ENCODE results near the gene TTC21A. TPM values are rescaled to one million over a fixed set of nuclear protein-coding genes. Genes with fewer than 3 reads are reported as not detected.

The TTC21A gene
- total RNA-seq, 2 experiments from 2014 or later = 1.9 to 8.3 TPM

DNA sequence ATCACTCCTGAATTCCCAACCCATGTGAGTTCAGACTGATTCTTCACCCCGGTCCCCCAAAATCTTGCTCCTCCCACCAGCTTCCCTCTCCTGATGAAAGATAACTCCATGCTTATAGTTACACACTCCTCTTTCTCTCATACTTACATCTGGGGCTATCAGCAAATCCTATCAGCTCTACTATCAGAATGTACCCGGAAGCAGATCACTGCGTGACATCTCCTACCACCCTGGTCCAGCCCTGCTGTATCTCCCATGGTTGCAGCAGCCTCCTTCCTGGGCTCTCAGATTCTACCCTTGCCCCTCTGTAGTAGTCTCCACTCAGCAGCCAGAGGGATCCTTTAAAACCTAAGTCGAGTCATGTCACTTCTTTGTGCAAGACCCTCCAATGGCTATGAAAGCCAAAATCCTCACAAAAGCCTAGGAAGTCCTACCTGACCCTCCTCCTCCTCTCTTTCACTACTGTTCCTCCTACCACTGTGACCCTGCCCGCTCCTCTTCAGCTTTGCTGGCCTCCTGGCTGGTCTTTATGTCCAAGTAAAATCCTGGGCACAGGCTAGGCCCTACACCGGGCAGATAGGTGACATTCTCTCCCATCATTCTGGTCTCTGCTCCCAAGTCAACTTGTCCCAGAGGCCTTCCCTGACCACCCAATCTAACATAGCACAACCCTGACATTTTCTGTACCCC lies 68.7 kb downstream of the TTC21A start:
- H3K4me1 Mint-ChIP-seq = peaks cover 42% of the 10 kb centered on the region
- peaks cover 8% of the 10 kb centered on the region for H3K36me3 Mint-ChIP-seq
- ATAC-seq (no peak), DNase-seq (no peak)
- CTCF ChIA-PET = interaction anchor here (0.8 to 3.1 kb wide), 6 partner anchors 10 to 115 kb away, joined by 3 to 11 read pairs (median 4); no protein-coding TSS in a partner anchor
- H3K4me3 Mint-ChIP-seq = no peak overlapping the region
- H3K27me3 Mint-ChIP-seq = peaks cover 3% of the 10 kb centered on the region
- no peak overlapping the region for H3K27ac Mint-ChIP-seq
- peaks cover 2% of the 10 kb centered on the region for H3K9me3 Mint-ChIP-seq (ENCODE audit: low read depth)

DNA sequence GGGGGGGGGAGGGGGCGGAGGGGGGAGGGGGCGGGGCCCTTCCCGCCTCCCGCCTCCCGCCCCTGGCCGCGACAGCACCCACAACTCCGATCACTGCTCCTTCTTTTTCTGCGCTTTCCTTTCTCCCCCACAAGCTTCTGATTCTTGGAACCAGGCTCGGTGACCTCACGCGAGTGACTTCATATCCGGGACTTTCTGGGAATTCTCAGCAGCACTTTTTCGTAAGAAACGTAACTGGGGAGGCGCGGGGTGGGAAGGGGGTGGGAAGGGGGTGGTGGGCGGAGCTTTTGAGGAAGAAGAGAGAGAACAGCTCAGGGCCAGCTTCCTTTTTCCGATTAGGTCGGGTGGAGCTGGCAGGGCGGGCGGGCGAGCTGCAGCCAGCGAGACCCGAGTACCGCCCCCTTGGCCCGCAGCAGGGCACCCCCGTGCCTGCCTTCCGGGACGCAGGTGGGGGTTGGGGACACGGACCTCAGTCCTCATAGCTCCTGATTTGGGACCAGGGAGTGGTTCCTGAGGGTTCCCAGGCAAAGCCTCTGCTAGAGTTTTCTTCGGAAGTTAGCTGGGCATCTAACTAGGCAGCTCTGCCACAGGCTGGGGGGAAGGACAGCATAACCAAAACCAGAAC lies 70.3 kb downstream of the TTC21A start:
- Mint-ChIP-seq H3K27me3 (no peaks in the 10 kb centered on the region), H3K27ac (peak overlapping the region; percentile 75), H3K9me3 (ENCODE audit: low read depth) (peaks cover 2% of the 10 kb centered on the region), H3K4me3 (peak overlapping the region; percentile 67), H3K4me1 (peaks cover 44% of the 10 kb centered on the region), H3K36me3 (peaks cover 8% of the 10 kb centered on the region)
- CTCF ChIA-PET = interaction anchor here (0.6 to 3.7 kb wide), 7 partner anchors 10 to 114 kb away, joined by 3 to 26 read pairs (median 3); no protein-coding TSS in a partner anchor
- peak; percentile 54 for ATAC-seq
- peak; percentile 83 for DNase-seq

DNA sequence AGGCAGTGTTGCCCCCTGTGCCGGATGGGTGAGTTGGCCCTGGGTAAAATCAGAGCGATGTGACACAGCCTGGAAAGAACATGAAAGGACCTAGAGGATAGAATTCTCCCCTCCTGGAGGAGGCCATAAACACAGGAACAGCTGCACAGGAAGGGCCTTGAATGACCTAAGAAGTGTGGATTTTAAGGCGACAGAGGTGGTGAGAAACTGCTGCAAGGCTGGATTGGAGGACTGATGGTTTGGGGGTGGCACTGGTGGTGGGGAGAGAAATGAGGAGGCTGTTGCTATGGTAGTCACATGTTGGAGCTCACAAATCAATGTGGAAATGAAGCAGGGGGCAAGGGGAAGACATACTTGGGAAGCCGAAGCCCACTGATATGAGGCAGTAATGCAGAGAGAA lies 71.1 kb downstream of the TTC21A start:
- peaks cover 2% of the 10 kb centered on the region for H3K9me3 Mint-ChIP-seq (ENCODE audit: low read depth)
- H3K27ac Mint-ChIP-seq = peak overlapping the region; percentile 68
- no peaks in the 10 kb centered on the region for H3K27me3 Mint-ChIP-seq
- CTCF ChIA-PET = interaction anchor here (0.9 to 3.7 kb wide), 7 partner anchors 11 to 113 kb away, joined by 3 to 26 read pairs (median 4); no protein-coding TSS in a partner anchor
- ATAC-seq (no peak), DNase-seq (peak; percentile 49)
- peaks cover 8% of the 10 kb centered on the region for H3K36me3 Mint-ChIP-seq
- peak overlapping the region; percentile 27 for H3K4me3 Mint-ChIP-seq
- H3K4me1 Mint-ChIP-seq = peaks cover 44% of the 10 kb centered on the region

DNA sequence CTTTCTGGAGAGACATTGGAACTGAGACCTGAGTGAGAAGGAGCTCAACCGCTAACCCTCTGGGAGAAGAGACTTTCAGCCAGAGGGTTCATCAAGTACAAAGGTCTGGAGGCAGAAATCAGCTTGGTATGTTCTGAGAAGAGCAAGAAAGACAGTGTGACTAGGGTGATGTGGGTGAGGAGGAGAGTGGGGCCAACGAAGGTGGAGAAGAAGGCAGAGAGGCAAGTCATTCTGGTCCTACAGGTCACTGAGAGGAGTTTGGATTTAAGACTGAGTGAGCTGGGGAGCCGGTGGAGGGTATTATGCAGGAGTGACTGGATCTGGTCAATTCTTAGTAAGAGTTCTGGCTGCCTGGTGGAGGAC lies 72.7 kb downstream of the TTC21A start:
- DNase-seq (no peak), ATAC-seq (peak; percentile 0)
- Mint-ChIP-seq H3K4me1 (peaks cover 44% of the 10 kb centered on the region), H3K9me3 (ENCODE audit: low read depth) (no peaks in the 10 kb centered on the region), H3K27ac (peak overlapping the region; percentile 79), H3K27me3 (no peaks in the 10 kb centered on the region), H3K4me3 (peak overlapping the region; percentile 80), H3K36me3 (peaks cover 6% of the 10 kb centered on the region)
- CTCF ChIA-PET = interaction anchor here (0.7 to 3.7 kb wide), 6 partner anchors 10 to 112 kb away, joined by 3 to 26 read pairs (median 6); partner anchors contain the start of genes GORASP1 and TTC21A

DNA sequence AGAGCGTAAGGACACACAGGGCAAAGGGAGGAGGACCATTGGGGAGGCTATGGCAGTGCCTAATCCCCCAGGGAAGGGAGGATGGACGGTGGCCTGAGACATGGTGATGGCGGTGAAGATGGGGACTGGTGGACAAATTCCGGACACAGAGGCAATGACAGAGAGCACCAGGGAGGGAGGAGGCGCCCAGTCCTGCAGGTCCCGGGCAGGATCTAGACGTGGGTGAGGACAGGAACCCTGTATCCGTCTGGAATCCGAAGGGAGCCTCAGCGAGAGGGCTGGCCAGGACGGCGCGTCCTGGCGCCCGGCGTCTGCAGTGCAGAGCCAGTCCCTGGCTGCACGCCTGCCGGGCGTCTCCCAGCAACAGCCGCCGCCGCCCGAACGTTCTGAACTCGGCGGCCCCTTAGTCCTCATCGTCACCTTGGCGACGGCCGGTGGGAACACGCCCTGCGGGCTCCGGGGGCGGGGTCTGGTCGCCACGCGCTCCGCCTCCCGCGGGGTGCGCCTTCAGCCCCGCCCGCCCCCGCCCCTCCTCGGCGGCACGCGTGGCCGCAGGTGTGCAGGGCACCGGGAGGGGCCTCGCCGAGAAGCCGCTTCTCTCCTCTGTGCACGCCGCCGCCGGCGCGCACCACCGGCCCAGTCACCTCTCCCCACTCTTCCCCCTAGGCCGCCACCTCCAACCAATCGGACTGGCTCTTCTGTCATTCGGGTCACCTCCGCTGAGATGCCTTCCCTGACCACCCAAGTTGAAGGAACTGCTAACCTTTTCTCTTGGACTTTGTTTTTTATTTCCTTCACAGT lies 73.3 kb downstream of the TTC21A start:
- ATAC-seq = peak; percentile 89
- Mint-ChIP-seq H3K27me3 (no peaks in the 10 kb centered on the region), H3K9me3 (ENCODE audit: low read depth) (no peaks in the 10 kb centered on the region), H3K4me1 (peaks cover 44% of the 10 kb centered on the region), H3K27ac (peak overlapping the region; percentile 79), H3K4me3 (peak overlapping the region; percentile 80), H3K36me3 (peaks cover 4% of the 10 kb centered on the region)
- peak; percentile 93 for DNase-seq
- CTCF ChIA-PET = interaction anchor here (1.0 to 16.2 kb wide), 4 partner anchors 9 to 111 kb away, joined by 5 to 389 read pairs (median 24); no protein-coding TSS in a partner anchor

DNA sequence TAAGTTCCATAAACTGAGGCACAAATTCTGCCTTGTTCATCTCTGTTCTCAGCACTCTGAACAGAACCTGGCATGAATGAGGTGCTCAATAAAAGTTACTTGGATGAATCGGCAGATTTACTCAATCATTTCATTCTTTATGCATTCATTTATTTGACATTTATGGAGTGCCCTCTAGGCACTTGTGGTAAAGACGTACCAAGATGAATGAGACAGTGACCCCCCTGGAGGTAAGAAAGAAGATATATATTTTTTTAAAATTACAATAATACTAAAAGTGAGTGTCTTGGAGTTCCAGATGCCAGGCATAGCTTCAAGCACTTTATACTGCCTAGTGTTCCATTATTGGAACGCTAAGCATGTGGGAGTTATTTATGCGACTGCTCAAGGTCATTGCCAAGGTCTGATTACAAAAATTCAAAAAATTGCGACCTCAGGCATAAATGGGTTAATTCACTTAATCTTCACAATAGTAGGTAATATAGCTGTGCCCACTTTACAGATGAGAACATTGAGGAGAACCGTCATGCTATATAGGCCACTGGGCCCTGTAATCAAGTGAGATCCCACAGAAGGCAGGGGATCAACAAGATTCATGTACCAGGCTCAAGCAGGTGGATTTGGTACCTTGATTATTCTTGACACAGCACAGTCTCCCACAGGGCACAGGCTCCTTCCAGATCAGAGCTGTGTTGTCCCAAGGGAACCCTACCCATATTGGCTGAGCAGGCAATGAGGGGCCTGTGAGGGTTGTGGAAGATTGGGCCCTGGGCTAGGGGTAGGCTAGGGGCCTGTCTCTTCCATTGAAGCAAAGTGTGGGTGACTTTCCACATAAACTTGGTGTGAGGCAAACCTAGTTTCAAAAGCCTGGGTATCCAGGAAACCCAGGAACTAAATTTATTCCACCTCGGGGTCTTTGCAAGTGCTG lies 74.2 kb downstream of the TTC21A start:
- Mint-ChIP-seq H3K36me3 (peaks cover 1% of the 10 kb centered on the region), H3K4me3 (peak overlapping the region; percentile 52), H3K27ac (peak overlapping the region; percentile 12), H3K27me3 (no peaks in the 10 kb centered on the region), H3K9me3 (ENCODE audit: low read depth) (no peaks in the 10 kb centered on the region), H3K4me1 (peaks cover 40% of the 10 kb centered on the region)
- CTCF ChIA-PET = interaction anchor here (0.9 to 16.2 kb wide), 4 partner anchors 10 to 107 kb away, joined by 3 to 389 read pairs (median 4); partner anchors contain the start of gene XIRP1
- no peak for ATAC-seq
- no peak for DNase-seq

DNA sequence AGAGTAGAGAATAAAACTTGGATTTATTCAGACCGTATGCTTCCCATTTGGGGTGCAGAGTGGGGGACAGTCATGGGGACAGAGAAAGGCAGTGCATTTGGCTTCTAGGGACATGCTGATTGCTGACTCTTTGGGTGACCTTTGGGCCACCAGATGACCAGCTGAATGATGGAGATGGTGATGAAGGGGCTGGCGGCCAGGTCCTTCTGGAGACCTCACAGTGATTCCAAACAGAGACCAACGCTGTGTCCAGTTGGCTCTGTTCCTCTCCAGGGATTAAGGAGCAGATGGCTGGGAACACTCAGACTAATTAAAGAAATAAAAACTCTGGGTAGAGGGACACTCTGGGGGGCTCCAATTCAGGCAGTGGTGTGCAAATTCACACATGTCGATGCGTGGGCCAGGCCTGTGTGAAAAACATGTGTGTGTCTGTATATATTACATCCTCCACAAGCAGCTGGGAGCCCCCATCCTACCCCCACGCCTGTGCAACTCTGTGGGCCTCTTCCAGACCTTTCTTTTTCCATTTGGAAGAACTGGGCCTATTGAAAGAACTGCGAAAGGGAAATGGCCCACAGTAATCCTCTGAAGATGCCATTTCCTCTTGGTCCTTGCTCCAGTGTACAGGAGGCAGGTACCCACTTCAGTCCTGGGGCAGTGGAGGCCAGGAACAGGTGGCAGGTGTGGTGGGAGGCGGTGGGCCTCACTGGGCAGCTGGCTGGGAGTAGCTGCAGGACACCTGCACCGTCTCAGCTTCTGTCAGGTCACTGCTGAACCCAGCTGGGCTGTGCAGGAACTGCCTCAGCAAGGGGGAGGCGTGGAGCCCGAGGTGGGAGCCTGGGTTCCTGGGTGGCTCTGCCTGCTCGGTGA lies 76.0 kb downstream of the TTC21A start:
- Mint-ChIP-seq H3K4me3 (no peak overlapping the region), H3K36me3 (no peaks in the 10 kb centered on the region), H3K27me3 (no peaks in the 10 kb centered on the region), H3K27ac (no peak overlapping the region), H3K4me1 (peaks cover 27% of the 10 kb centered on the region), H3K9me3 (ENCODE audit: low read depth) (no peaks in the 10 kb centered on the region)
- DNase-seq = no peak
- ATAC-seq = no peak
- CTCF ChIA-PET = interaction anchor here (16.2 kb wide), 1 partner anchor 105 kb away, joined by 389 read pairs; no protein-coding TSS in a partner anchor

DNA sequence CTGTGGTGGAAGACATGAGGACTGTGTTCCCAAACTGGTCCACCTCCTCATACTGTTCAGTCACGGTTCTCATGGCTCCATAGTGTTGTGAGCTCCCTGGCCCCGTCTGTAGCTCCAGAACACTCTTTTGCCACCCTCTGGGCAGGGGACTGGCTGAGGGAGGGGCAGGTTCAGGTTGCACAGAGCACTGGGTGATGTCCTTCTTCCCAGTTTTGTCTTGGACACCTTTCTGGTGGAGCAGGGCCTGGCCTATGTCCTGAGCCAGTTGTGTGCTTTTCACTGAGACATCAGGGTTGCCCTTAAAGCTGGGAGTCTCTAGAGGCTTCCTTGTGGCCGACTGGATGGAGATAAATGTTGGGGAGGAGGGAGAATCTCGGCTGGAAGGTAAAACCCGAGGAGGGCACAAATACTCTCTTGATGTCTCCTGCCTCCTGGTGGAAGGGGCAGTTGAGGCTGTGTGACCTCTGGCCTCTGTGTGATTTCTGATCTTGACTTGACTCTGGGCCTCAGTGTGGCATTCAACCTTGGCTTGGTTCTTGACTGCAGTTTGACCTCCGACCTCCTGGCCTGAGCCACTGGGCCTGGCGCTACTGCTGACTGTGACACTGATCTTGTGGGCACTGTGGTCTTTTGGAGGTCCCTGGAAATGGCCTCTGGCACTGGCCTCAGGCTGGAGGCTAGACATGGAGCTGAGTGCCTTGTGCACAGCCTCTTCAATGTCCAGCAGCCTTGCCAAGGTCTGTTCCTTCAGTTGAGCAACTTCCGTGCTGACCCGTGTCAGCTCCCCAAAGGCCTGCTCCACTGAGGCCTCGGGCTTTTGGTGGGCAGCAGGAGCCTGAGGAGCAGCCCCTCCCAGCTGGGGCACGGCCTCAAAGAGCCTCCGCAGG lies 76.8 kb downstream of the TTC21A start:
- DNase-seq (no peak), ATAC-seq (no peak)
- CTCF ChIA-PET = interaction anchor here (0.9 to 16.2 kb wide), 3 partner anchors 56 to 104 kb away, joined by 3 to 389 read pairs (median 3); no protein-coding TSS in a partner anchor
- Mint-ChIP-seq H3K4me3 (no peak overlapping the region), H3K9me3 (ENCODE audit: low read depth) (no peaks in the 10 kb centered on the region), H3K36me3 (no peaks in the 10 kb centered on the region), H3K27me3 (no peaks in the 10 kb centered on the region), H3K27ac (no peak overlapping the region), H3K4me1 (peaks cover 19% of the 10 kb centered on the region)

DNA sequence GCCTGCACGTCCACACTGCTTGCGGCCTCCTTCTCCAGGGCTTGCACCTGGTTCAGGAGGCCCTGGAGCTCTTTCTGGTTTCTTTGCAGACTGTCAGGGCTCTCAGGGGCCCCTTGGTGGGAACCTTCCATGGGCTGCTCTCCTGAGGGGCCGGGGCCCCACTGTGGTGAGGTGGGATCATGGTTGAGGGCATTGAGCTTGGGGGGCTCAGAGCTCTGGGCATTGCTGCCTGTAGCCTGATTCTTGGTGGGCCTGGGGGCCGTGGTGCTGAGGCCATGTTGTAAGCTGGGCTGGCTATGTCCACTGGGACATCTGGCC lies 77.4 kb downstream of the TTC21A start:
- no peak for ATAC-seq
- Mint-ChIP-seq H3K36me3 (no peaks in the 10 kb centered on the region), H3K27ac (no peak overlapping the region), H3K27me3 (no peaks in the 10 kb centered on the region), H3K4me1 (peaks cover 14% of the 10 kb centered on the region), H3K4me3 (no peak overlapping the region), H3K9me3 (ENCODE audit: low read depth) (no peaks in the 10 kb centered on the region)
- no peak for DNase-seq
- CTCF ChIA-PET = interaction anchor here (0.9 to 16.2 kb wide), 3 partner anchors 57 to 104 kb away, joined by 3 to 389 read pairs (median 3); no protein-coding TSS in a partner anchor

DNA sequence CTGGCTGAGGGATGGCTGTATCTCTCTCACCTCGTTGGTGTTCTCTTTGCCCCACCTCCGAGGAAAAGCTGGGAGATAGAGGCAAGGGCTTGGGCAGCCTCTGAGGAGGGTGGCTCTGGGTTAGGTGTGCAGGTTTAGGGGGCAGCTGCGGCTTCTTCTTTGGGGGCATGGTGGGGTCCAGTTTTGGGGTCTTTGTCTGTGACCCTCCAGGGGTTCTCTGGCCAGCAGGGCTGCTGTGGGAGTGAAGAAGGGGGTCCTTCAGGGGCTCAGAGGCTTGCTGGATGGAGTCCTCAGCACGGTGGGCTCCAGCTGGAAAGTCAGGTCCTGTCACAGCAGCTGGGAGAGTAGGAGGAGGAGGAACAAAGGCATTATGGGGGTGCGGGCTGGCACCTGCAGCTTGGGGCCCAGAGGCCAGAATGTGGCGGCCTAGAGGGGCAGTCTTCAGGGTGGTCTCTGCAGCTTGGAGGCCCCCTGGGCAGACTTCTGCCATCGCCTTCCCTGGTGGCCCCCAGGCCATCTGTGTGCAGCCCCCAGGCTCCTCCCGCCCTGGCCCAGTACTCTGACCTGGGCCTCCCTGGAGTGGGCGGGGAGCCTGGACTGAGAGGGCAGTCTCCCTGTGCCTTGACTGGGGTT lies 78.0 kb downstream of the TTC21A start:
- H3K4me1 Mint-ChIP-seq = peaks cover 10% of the 10 kb centered on the region
- H3K4me3 Mint-ChIP-seq = no peak overlapping the region
- H3K27ac Mint-ChIP-seq = no peak overlapping the region
- DNase-seq (no peak), ATAC-seq (no peak)
- H3K9me3 Mint-ChIP-seq (ENCODE audit: low read depth) = no peaks in the 10 kb centered on the region
- no peaks in the 10 kb centered on the region for H3K36me3 Mint-ChIP-seq
- H3K27me3 Mint-ChIP-seq = no peaks in the 10 kb centered on the region
- CTCF ChIA-PET = interaction anchor here (1.0 to 16.2 kb wide), 3 partner anchors 76 to 103 kb away, joined by 3 to 389 read pairs (median 3); no protein-coding TSS in a partner anchor
